ENCODE measurements around the gene DCST1.

DCST1 gene

DNA sequence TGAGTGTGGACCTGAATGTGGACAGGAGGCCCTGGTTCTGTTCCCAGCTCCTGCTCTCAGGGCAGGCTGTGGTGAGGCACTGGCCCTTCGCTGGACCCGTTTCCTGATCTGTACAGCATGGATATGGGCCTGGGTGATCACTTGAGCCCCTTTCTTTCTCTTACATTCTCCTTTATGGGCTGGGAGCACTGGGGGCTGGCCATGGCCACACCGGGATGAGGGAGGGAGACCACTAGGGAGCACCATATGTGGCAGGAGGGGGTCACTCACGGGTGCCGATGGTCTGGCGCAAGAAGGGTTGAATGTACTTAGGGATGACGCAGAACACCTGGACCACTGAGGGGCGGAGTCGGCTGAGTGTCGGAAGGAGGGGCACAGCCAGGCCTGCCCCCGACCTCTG, 2.7 kb upstream of the DCST1 start:
- no peak for TF ChIP-seq ZNF70 (CRISPR knock-in tag; IDR thresholded peaks at IDR 0.05)
- TF ChIP-seq SNAI2 (CRISPR knock-in tag; IDR thresholded peaks at IDR 0.05) = no peak
- ATAC-seq = no peak

- TF ChIP-seq ZNF70 (CRISPR knock-in tag; IDR thresholded peaks at IDR 0.05) (no peak), ZFP30 (CRISPR knock-in tag; IDR thresholded peaks at IDR 0.05) (no peak), TCF4 (CRISPR knock-in tag; IDR thresholded peaks at IDR 0.05; ENCODE audit: borderline replicate concordance) (no peak), SNAI2 (CRISPR knock-in tag; IDR thresholded peaks at IDR 0.05) (no peak), GLIS3 (CRISPR knock-in tag; IDR thresholded peaks at IDR 0.05) (no peak), TOX (CRISPR knock-in tag; IDR thresholded peaks at IDR 0.05; ENCODE audit: borderline replicate concordance) (no peak), ESRRG (CRISPR knock-in tag; IDR thresholded peaks at IDR 0.05) (no peak), ISL1 (CRISPR knock-in tag; IDR thresholded peaks at IDR 0.05) (no peak), BACH2 (CRISPR knock-in tag; IDR thresholded peaks at IDR 0.05; ENCODE audit: borderline replicate concordance) (no peak), TSHZ2 (CRISPR knock-in tag; IDR thresholded peaks at IDR 0.05) (no peak), ZNF565 (CRISPR knock-in tag; conservative IDR thresholded peaks at IDR 0.05; ENCODE audit: low read depth) (no peak), PPARA (CRISPR knock-in tag; IDR thresholded peaks at IDR 0.05; ENCODE audit: borderline replicate concordance) (no peak), ARNTL (CRISPR knock-in tag; IDR thresholded peaks at IDR 0.05; ENCODE audit: borderline replicate concordance, low read depth) (no peak), CSDC2 (CRISPR knock-in tag; IDR thresholded peaks at IDR 0.05) (no peak)
- TF ChIP-seq, protein P1, sequence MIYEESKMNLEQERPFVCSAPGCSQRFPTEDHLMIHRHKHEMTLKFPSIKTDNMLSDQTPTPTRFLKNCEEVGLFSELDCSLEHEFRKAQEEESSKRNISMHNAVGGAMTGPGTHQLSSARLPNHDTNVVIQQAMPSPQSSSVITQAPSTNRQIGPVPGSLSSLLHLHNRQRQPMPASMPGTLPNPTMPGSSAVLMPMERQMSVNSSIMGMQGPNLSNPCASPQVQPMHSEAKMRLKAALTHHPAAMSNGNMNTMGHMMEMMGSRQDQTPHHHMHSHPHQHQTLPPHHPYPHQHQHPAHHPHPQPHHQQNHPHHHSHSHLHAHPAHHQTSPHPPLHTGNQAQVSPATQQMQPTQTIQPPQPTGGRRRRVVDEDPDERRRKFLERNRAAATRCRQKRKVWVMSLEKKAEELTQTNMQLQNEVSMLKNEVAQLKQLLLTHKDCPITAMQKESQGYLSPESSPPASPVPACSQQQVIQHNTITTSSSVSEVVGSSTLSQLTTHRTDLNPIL (CRISPR knock-in tag; IDR thresholded peaks at IDR 0.05; ENCODE audit: low read depth) = no peak
- TF ChIP-seq, protein P2, sequence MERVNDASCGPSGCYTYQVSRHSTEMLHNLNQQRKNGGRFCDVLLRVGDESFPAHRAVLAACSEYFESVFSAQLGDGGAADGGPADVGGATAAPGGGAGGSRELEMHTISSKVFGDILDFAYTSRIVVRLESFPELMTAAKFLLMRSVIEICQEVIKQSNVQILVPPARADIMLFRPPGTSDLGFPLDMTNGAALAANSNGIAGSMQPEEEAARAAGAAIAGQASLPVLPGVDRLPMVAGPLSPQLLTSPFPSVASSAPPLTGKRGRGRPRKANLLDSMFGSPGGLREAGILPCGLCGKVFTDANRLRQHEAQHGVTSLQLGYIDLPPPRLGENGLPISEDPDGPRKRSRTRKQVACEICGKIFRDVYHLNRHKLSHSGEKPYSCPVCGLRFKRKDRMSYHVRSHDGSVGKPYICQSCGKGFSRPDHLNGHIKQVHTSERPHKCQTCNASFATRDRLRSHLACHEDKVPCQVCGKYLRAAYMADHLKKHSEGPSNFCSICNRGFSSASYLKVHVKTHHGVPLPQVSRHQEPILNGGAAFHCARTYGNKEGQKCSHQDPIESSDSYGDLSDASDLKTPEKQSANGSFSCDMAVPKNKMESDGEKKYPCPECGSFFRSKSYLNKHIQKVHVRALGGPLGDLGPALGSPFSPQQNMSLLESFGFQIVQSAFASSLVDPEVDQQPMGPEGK (CRISPR knock-in tag; IDR thresholded peaks at IDR 0.05; ENCODE audit: borderline replicate concordance) = no peak
- TF ChIP-seq, protein P3, sequence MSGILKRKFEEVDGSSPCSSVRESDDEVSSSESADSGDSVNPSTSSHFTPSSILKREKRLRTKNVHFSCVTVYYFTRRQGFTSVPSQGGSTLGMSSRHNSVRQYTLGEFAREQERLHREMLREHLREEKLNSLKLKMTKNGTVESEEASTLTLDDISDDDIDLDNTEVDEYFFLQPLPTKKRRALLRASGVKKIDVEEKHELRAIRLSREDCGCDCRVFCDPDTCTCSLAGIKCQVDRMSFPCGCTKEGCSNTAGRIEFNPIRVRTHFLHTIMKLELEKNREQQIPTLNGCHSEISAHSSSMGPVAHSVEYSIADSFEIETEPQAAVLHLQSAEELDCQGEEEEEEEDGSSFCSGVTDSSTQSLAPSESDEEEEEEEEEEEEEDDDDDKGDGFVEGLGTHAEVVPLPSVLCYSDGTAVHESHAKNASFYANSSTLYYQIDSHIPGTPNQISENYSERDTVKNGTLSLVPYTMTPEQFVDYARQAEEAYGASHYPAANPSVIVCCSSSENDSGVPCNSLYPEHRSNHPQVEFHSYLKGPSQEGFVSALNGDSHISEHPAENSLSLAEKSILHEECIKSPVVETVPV (CRISPR knock-in tag; IDR thresholded peaks at IDR 0.05) = no peak
- ATAC-seq = no peak
Observed at GRCh38 chr1:155032886-155033285, 738 bp upstream of the DCST1 start.

DNA sequence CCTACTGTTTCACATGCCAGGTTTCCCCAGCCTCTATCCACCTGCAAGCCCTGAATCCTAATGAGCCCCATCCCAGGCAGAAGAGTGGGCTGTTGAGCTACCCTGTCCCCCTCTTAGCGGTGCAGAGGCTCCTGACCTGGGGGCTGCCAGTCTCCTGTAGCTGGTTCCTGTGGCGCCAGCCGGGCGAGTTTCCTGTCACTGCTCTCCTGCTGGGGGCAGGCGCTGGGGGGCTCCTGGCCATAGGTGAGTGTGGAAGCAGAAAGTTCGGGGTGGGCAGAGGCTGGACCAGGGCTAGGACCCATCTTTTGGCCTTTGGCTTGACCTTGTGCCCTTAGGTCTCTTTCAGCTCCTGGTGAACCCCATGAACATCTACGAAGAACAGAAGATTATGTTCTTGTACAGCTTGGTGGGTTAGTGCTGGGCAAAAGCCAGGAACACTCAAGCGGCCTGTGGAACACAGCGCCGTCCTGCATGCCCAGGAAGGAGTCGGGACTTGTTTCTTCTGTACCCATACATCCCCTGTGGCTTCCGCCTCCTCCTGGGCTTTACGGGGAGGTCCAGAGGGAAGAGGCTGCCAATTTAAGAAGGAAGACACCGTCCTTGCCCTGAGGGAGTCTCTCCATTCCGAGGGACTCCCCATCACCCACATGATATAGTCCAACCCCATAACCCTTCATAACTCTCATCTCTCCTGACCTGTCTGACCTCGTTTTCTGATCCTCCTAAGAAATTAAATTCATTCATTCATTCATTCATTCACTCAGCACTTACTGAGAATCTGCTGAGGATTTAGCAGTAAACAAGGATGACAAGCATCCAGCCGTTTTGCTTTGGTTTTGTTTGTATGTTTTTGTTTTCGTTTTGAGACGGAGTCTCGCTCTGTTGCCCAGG, 939 bp downstream of the DCST1 start:
- ATAC-seq = no peak

DNA sequence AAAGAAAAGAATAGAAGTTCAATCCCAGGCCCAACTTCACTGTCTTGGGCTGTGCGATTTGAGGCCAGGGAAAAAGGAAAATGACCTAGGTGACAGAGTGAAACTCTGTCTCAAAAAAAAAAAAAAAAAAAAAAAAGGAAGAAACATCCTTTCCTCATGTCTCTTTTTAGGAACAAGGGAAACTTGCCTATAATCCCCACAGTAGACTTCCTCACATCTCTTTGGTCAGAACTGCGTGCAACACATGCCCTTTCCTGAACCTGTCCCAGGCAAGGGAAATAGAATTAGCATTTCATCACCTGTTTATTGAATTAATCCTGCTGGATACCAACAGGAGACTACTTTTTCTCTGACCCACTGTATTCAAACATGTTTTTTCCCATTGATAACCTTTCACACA, 2.3 kb downstream of the DCST1 start:
- TF ChIP-seq ZC3H10 (CRISPR knock-in tag; IDR thresholded peaks at IDR 0.05) = no peak
- no peak for TF ChIP-seq ISL1 (CRISPR knock-in tag; IDR thresholded peaks at IDR 0.05)
- TF ChIP-seq, protein P1 (CRISPR knock-in tag; IDR thresholded peaks at IDR 0.05; ENCODE audit: low read depth) = no peak
- no peak for TF ChIP-seq GLIS3 (CRISPR knock-in tag; IDR thresholded peaks at IDR 0.05)
- no peak for TF ChIP-seq ZNF565 (CRISPR knock-in tag; conservative IDR thresholded peaks at IDR 0.05; ENCODE audit: low read depth)
- no peak for TF ChIP-seq ZFP3 (CRISPR knock-in tag; IDR thresholded peaks at IDR 0.05)
- no peak for ATAC-seq

More for the DNA sequence above, 939 bp downstream of the DCST1 start:
- TF ChIP-seq TCF4 (CRISPR knock-in tag; IDR thresholded peaks at IDR 0.05; ENCODE audit: borderline replicate concordance) (no peak), OSR1 (CRISPR knock-in tag; IDR thresholded peaks at IDR 0.05) (no peak), SNAI2 (CRISPR knock-in tag; IDR thresholded peaks at IDR 0.05) (no peak)

All from SK-N-SH treated with all-trans-retinoic acid at 6 μM for 48 hours (cell line).